ENCODE results near the gene MORC2.

Gene MORC2

GRCh38 chr22:30982512-30982911 lies 13.9 kb upstream of the MORC2 start:
- peaks cover 75% of the 10 kb centered on the region for H3K36me3 Mint-ChIP-seq (ENCODE audit: low read depth)
- no peak overlapping the region for H3K4me3 Mint-ChIP-seq
- no peak overlapping the region for H3K27ac Mint-ChIP-seq
- H3K4me1 Mint-ChIP-seq = no peaks in the 10 kb centered on the region
- H3K27me3 Mint-ChIP-seq (ENCODE audit: low read depth) = no peaks in the 10 kb centered on the region
- TF ChIP-seq CTCF (IDR thresholded peaks at IDR 0.05; ENCODE audit: unreplicated experiment in 3 of 3) = no peak
- peaks cover 77% of the 10 kb centered on the region for H3K9me3 Mint-ChIP-seq

GRCh38 chr22:30979932-30980331 lies 11.4 kb upstream of the MORC2 start:
- Mint-ChIP-seq H3K4me3 (no peak overlapping the region), H3K27me3 (ENCODE audit: low read depth) (no peaks in the 10 kb centered on the region), H3K4me1 (no peaks in the 10 kb centered on the region), H3K9me3 (peaks cover 91% of the 10 kb centered on the region), H3K36me3 (ENCODE audit: low read depth) (peaks cover 89% of the 10 kb centered on the region), H3K27ac (no peak overlapping the region)
- no peak for TF ChIP-seq CTCF (IDR thresholded peaks at IDR 0.05; ENCODE audit: unreplicated experiment in 3 of 3)

GRCh38 chr22:30978304-30978962 lies 9.9 kb upstream of the MORC2 start:
- H3K4me3 Mint-ChIP-seq = no peak overlapping the region
- H3K27ac Mint-ChIP-seq = no peak overlapping the region
- H3K4me1 Mint-ChIP-seq = no peaks in the 10 kb centered on the region
- no peaks in the 10 kb centered on the region for H3K27me3 Mint-ChIP-seq (ENCODE audit: low read depth)
- peaks cover 91% of the 10 kb centered on the region for H3K9me3 Mint-ChIP-seq
- peaks cover 89% of the 10 kb centered on the region for H3K36me3 Mint-ChIP-seq (ENCODE audit: low read depth)
- no peak for TF ChIP-seq CTCF (IDR thresholded peaks at IDR 0.05; ENCODE audit: unreplicated experiment in 3 of 3)

GRCh38 chr22:30970356-30970746 lies 1.8 kb upstream of the MORC2 start:
- TF ChIP-seq CTCF (IDR thresholded peaks at IDR 0.05; ENCODE audit: unreplicated experiment in 3 of 3) = no peak
- Mint-ChIP-seq H3K36me3 (ENCODE audit: low read depth) (peaks cover 97% of the 10 kb centered on the region), H3K9me3 (peaks cover 76% of the 10 kb centered on the region), H3K4me3 (peak overlapping the region; percentile 91 to 98 (median 94)), H3K4me1 (peaks cover 16% of the 10 kb centered on the region), H3K27ac (peak overlapping the region; percentile 82 to 99 (median 84)), H3K27me3 (ENCODE audit: low read depth) (no peaks in the 10 kb centered on the region)

GRCh38 chr22:30969532-30970355 lies 1.2 kb upstream of the MORC2 start:
- no peak for TF ChIP-seq CTCF (IDR thresholded peaks at IDR 0.05; ENCODE audit: unreplicated experiment in 3 of 3)
- H3K27ac Mint-ChIP-seq = peak overlapping the region; percentile 84 to 99 (median 95)
- peaks cover 97% of the 10 kb centered on the region for H3K36me3 Mint-ChIP-seq (ENCODE audit: low read depth)
- H3K4me1 Mint-ChIP-seq = peaks cover 22% of the 10 kb centered on the region
- peak overlapping the region; percentile 91 to 98 (median 94) for H3K4me3 Mint-ChIP-seq
- H3K9me3 Mint-ChIP-seq = peaks cover 76% of the 10 kb centered on the region
- H3K27me3 Mint-ChIP-seq (ENCODE audit: low read depth) = no peaks in the 10 kb centered on the region

Data from nephron (organoid).